Tibial artery (tissue), 4 donors: ENCODE data around the gene ZSWIM6.

Experiments
- DNase-seq, 2 donors: peaks; one replicate each; pipeline ENCODE4 v3.0.0-alpha.2; 2019
- H3K27ac ChIP-seq, 2 donors: fragments of 200-600 bp; sonication (generic) in 1 of 2; 1 replicate in 1 of 2; 2 replicates in 1 of 2; pipeline ENCODE4 v1.5.1; 2018 to 2019; ENCODE audit warnings: mild to moderate bottlenecking in 1 of 2
- H3K27me3 ChIP-seq, 2 donors: fragments of 200-600 bp; sonication (generic) in 1 of 2; one replicate each; pipeline versions ENCODE4 v1.5.1 to v1.6.0; 2016 to 2019
- H3K36me3 ChIP-seq, 3 donors: fragments of 200-600 bp; sonication (generic) in 2 of 3; one replicate each; pipeline ENCODE4 v1.5.1; 2016 to 2019; ENCODE audit warnings: mild to moderate bottlenecking in 2 of 3
- H3K4me1 ChIP-seq, 4 donors: fragments of 200-600 bp; sonication (generic) in 2 of 4; 1 replicate in 3 of 4; 2 replicates in 1 of 4; pipeline ENCODE4 v1.5.1; 2016 to 2019
- H3K4me3 ChIP-seq, 2 donors: fragments of 200-600 bp; sonication (generic) in 1 of 2; 1 replicate in 1 of 2; 2 replicates in 1 of 2; pipeline ENCODE4 v1.5.1; 2018 to 2019; ENCODE audit warnings: mild to moderate bottlenecking in 2 of 2
- H3K9me3 ChIP-seq, 3 donors: fragments of 200-600 bp; sonication (generic) in 1 of 3; one replicate each; pipeline ENCODE4 v1.5.1; 2016 to 2019
- intact Hi-C: fragments of 100-400 bp; cut with DNase I; formaldehyde crosslinking; loops from one replicate; pipeline ENCODE4 v1.15.0; 2023; ENCODE audit warnings: low total_unique reads
- TF ChIP-seq, protein P1 (sequence below), 2 experiments: fragments of 200-600 bp in 1 of 2; fragments of 450-650 bp in 1 of 2; IDR thresholded peaks; one replicate each; pipeline ENCODE4 v1.5.1; 2017 to 2019; ENCODE audit warnings: antibody characterized with exemption in 2 of 2, mild to moderate bottlenecking in 1 of 2, moderate library complexity in 1 of 2

Gene ZSWIM6

DNA sequence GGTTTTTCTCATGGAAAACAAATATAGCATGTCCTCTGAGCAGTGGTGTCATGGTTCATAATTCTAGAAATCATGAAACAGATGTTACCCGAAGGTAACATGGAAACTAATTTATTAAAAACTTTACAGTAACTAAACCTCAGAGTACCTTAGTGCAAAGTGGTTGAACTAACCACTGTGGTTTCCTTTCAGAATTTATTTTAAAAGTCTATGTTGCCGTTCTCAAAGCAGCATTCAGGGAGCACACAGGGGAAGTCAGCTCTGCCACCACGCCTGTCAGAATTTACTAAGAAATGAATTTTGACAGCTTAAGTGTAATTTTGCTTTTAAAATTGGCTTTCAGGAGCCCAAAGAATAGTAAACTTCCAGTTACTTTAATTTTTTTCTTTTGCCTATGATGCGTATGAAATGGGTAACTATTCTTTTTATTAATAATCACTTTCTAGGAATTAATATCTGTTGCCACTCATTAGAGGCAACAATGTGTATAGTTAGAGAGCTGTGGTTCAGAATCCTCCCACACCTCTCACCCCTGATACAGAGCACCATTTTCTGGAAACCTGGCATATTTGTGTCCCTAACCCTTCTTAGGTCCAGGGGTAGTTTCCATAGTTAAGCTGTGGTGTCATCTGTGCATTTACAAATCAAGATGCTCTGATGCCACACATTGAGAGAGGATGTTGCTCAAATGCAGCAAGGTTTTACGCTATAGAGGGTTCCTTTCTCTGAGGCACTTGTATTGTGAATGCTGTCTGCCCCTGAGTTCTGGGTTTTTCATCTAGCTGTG is 202.6 kb downstream of the ZSWIM6 start:
- Histone ChIP-seq H3K27ac (no peak overlapping the region), H3K36me3 (peaks cover 31 to 54% (median 32%) of the 10 kb centered on the region in 3 donors)

DNA sequence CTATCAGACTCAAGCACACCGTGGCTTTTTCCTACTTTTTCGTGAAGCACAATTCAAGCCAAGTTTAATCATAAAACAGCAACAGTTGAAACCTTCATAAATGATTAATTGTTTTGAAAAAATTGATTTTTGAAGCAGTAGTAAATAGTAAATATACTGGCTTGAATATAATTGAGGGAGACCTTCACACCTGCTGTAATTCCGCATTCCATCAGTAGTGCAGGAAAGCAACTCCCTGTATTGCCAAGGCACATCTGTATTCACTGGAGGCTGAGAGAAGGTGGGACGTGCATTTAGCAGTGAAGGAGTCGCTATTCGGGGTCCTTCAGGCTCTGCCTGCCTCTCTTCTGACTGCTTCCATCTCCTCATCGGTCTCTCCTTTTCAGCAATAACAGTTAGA is 203.8 kb downstream of the ZSWIM6 start:
- H3K4me3 ChIP-seq, result no peak overlapping the region
- TF ChIP-seq, protein P1, sequence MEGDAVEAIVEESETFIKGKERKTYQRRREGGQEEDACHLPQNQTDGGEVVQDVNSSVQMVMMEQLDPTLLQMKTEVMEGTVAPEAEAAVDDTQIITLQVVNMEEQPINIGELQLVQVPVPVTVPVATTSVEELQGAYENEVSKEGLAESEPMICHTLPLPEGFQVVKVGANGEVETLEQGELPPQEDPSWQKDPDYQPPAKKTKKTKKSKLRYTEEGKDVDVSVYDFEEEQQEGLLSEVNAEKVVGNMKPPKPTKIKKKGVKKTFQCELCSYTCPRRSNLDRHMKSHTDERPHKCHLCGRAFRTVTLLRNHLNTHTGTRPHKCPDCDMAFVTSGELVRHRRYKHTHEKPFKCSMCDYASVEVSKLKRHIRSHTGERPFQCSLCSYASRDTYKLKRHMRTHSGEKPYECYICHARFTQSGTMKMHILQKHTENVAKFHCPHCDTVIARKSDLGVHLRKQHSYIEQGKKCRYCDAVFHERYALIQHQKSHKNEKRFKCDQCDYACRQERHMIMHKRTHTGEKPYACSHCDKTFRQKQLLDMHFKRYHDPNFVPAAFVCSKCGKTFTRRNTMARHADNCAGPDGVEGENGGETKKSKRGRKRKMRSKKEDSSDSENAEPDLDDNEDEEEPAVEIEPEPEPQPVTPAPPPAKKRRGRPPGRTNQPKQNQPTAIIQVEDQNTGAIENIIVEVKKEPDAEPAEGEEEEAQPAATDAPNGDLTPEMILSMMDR (IDR thresholded peaks at IDR 0.05), result no peak
- no peaks in the 10 kb centered on the region for H3K27me3 ChIP-seq
- H3K36me3 ChIP-seq, result peaks cover 36 to 52% (median 37%) of the 10 kb centered on the region in 3 donors
- H3K4me1 ChIP-seq, result no peaks in the 10 kb centered on the region
- no peak overlapping the region for H3K27ac ChIP-seq
- no peaks in the 10 kb centered on the region for H3K9me3 ChIP-seq
- intact Hi-C loops, result no loop called here
- no peak for DNase-seq

More for the DNA sequence above, 202.6 kb downstream of the ZSWIM6 start:
- intact Hi-C loops, result no loop called here
- H3K27me3 ChIP-seq, result no peaks in the 10 kb centered on the region
- no peaks in the 10 kb centered on the region for H3K4me1 ChIP-seq
- TF ChIP-seq, protein P1 (IDR thresholded peaks at IDR 0.05), result no peak
- no peaks in the 10 kb centered on the region for H3K9me3 ChIP-seq
- DNase-seq, result no peak
- H3K4me3 ChIP-seq, result no peak overlapping the region

DNA sequence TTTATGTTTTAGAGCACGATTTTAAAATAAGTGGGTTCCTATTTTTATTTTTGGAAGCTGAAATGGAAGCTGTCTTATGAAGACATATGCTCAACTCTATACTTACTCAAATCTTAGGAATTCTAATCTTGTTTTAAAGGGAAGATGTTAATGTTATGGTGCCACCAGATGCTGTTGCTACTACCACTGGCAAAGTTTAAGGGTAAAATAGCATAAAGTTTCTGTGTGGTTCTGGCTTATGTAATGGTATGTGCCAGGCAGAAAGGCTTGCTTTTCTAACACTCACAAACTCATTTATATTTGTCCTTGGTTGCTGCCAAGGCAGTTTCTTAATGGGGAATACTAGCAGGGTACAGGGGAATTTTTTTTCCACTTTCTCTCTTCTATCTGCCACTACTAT is 204.9 kb downstream of the ZSWIM6 start:
- intact Hi-C loops, result no loop called here
- H3K27ac ChIP-seq, result no peak overlapping the region
- DNase-seq, result no peak
- H3K4me3 ChIP-seq, result no peak overlapping the region
- H3K27me3 ChIP-seq, result no peaks in the 10 kb centered on the region
- H3K9me3 ChIP-seq, result peaks cover 0 to under 1% (median 0%) of the 10 kb centered on the region in 3 donors
- peaks cover 43 to 63% (median 48%) of the 10 kb centered on the region in 3 donors for H3K36me3 ChIP-seq
- H3K4me1 ChIP-seq, result no peaks in the 10 kb centered on the region
- TF ChIP-seq, protein P1 (IDR thresholded peaks at IDR 0.05), result no peak

DNA sequence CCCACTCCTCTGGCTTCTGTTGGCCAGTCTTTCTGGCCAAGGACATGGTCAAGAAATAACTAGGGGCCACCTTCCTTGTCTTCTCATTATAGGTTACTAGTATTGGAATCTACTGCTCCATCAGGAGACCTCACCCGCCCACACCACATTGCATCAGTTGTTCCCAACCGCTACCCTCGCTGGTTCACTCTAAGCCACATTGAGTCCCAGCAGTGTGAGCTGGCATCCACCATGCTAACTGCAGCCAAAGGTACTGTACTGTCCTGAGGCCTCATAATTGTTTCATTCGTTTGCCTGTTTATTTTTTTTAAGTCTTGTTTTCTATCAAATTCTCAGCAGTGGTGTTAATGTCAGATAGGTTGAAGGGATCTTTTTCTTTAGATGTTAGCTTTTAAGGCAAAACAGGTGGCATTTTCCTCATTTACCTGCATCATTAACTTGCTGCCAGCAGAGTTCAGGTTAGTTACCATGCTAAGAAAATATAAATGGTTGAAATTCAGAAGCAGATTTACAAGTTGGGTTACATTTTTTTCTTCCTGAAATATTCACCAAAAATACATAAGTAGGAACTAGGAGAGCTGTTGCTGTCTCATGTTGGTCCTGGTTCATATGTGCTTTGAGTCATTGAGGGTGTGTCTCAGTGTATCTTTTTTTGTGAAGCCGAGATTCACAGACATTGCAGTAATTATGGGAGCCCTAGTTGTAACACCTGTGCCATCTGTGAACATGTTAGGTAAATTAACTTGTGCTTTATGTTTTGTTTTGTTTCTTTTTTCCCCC is 206.9 kb downstream of the ZSWIM6 start:
- Histone ChIP-seq H3K9me3 (peaks cover 0 to 8% (median 6%) of the 10 kb centered on the region in 3 donors), H3K36me3 (peaks cover 57 to 73% (median 58%) of the 10 kb centered on the region in 3 donors), H3K27me3 (no peaks in the 10 kb centered on the region), H3K4me1 (no peaks in the 10 kb centered on the region), H3K27ac (no peak overlapping the region), H3K4me3 (no peak overlapping the region)
- TF ChIP-seq, protein P1 (IDR thresholded peaks at IDR 0.05), result no peak
- no peak for DNase-seq
- intact Hi-C loops, result no loop called here

DNA sequence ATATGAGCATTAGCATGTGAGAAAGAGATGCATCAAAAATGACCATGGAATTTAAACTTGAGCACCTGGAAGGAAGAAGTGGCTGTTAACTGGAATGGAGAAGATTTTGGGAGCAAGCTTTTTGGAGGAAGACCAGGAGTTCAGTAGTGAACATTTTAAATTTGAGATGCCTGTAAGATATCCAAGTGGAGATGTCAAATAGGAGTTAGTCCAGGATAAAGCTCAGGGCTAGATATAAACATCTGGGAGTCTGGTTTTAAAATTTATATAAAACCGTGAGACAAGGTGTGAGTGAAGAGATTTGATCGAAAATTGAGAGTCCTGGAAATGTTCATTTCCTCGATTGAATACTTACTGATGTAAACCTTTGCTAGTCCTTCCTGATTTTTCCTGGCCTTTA is 217.5 kb downstream of the ZSWIM6 start:
- Histone ChIP-seq H3K9me3 (no peaks in the 10 kb centered on the region), H3K36me3 (peaks cover 7 to 17% (median 9%) of the 10 kb centered on the region in 3 donors), H3K4me1 (no peaks in the 10 kb centered on the region), H3K27me3 (no peaks in the 10 kb centered on the region), H3K27ac (no peak overlapping the region), H3K4me3 (no peak overlapping the region)
- intact Hi-C loops, result no loop called here
- TF ChIP-seq, protein P1 (IDR thresholded peaks at IDR 0.05), result no peak
- no peak for DNase-seq
